ENCODE data around the gene PKDREJ.
A peak's percentile ranks its signal among the peaks of the same experiment; 100 is the strongest.
"Not testable (repeated sequence)": the region's sequence is repeated elsewhere in the genome, so short reads cannot be mapped to it uniquely, and the experiment has no call there.

Gene PKDREJ

GRCh38 chr22:46263216-46263590, at the start of gene PKDREJ:
Gene PKDREJ (minus strand): TSS chr22:46263343. CDS start chr22:46263322, 21 bp downstream.
- DNase-seq, result no peak

- not testable (repeated sequence) for DNase-seq
These were observed 49.7 kb upstream of the PKDREJ start for GRCh38 chr22:46312848-46313247.

GRCh38 chr22:46312056-46312455, 48.9 kb upstream of the PKDREJ start:
- no peak for DNase-seq

GRCh38 chr22:46309526-46310085, 46.5 kb upstream of the PKDREJ start:
- DNase-seq, result no peak

- no peak for DNase-seq
These were observed 45.3 kb upstream of the PKDREJ start for GRCh38 chr22:46308283-46308988.

- no peak for DNase-seq
These were observed 40.3 kb upstream of the PKDREJ start for GRCh38 chr22:46303347-46303965.

GRCh38 chr22:46300491-46300890, 37.3 kb upstream of the PKDREJ start:
- DNase-seq, result no peak

GRCh38 chr22:46299101-46299500, 36.0 kb upstream of the PKDREJ start:
- no peak for DNase-seq

- no peak for DNase-seq
These were observed 34.1 kb upstream of the PKDREJ start for GRCh38 chr22:46297151-46297812.

- DNase-seq, result peak; percentile 93
These were observed 33.4 kb upstream of the PKDREJ start, which contains the start of gene GTSE1 for GRCh38 chr22:46296257-46297150. Gene GTSE1 (plus strand): TSS chr22:46296870. CDS start chr22:46297401, 531 bp downstream.

- DNase-seq, result no peak
These were observed 32.3 kb upstream of the PKDREJ start for GRCh38 chr22:46295277-46295971.

GRCh38 chr22:46294784-46295183, 31.6 kb upstream of the PKDREJ start:
- DNase-seq, result no peak

- no peak for DNase-seq
These were observed 30.6 kb upstream of the PKDREJ start for GRCh38 chr22:46293577-46294260.

- DNase-seq, result no peak
These were observed 29.6 kb upstream of the PKDREJ start for GRCh38 chr22:46292732-46293131.

- no peak for DNase-seq
These were observed 29.0 kb upstream of the PKDREJ start for GRCh38 chr22:46292173-46292572.

- DNase-seq, result no peak
These were observed 28.0 kb upstream of the PKDREJ start for GRCh38 chr22:46290843-46291785.

- no peak for DNase-seq
These were observed 27.1 kb upstream of the PKDREJ start for GRCh38 chr22:46290121-46290842.

GRCh38 chr22:46289244-46289891, 26.2 kb upstream of the PKDREJ start:
- DNase-seq, result no peak

GRCh38 chr22:46288846-46289243, 25.7 kb upstream of the PKDREJ start:
- no peak for DNase-seq
